PC-9 (cell line): ENCODE data around the gene KAT6B.

Experiments used
- EZH2 ChIP-seq: fragments of 200-600 bp; sonication (generic); IDR thresholded peaks from 2 replicates; pipeline ENCODE4 v1.8.0; 2017; ENCODE audit warnings: antibody characterized with exemption, low read depth
- TF ChIP-seq, protein P1 (sequence below): fragments of 200-600 bp; sonication (generic); conservative IDR thresholded peaks from 2 replicates; pipeline ENCODE4 v1.6.1; 2017; ENCODE audit warnings: mixed run types, antibody characterized with exemption, mild to moderate bottlenecking, moderate library complexity

DNA sequence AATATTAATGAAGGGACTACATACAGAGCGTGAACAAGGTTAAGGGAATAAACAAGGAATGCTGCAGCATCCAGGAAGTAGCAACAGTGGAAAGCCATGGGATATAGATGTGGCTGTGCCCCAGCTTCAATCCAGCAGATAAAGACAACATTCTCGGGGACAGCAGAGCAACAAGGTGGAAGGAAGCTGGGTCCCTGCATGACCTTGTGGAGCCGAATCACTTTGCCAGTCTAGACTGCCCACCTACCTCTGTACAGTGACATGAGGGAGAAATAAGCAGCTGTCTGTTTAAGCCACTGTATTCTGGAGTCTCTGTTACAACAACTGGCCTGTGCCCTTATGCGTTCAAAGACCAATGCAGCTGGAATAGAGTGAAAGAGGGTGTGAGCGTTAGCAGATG is 255.0 kb downstream of the KAT6B start:
- TF ChIP-seq, protein P1, sequence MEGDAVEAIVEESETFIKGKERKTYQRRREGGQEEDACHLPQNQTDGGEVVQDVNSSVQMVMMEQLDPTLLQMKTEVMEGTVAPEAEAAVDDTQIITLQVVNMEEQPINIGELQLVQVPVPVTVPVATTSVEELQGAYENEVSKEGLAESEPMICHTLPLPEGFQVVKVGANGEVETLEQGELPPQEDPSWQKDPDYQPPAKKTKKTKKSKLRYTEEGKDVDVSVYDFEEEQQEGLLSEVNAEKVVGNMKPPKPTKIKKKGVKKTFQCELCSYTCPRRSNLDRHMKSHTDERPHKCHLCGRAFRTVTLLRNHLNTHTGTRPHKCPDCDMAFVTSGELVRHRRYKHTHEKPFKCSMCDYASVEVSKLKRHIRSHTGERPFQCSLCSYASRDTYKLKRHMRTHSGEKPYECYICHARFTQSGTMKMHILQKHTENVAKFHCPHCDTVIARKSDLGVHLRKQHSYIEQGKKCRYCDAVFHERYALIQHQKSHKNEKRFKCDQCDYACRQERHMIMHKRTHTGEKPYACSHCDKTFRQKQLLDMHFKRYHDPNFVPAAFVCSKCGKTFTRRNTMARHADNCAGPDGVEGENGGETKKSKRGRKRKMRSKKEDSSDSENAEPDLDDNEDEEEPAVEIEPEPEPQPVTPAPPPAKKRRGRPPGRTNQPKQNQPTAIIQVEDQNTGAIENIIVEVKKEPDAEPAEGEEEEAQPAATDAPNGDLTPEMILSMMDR: no peak
- TF ChIP-seq EZH2: no peak
